GM12874 (cell line): ENCODE results near the gene L3MBTL1.

Experiments
- TF ChIP-seq, protein P1 (sequence below): IDR thresholded peaks from 2 replicates; pipeline ENCODE4 v1.5.1; 2011; ENCODE audit warnings: low read depth, mild to moderate bottlenecking, control low read depth, low read length, moderate library complexity; ENCODE audit not compliant: insufficient read depth

L3MBTL1 gene

DNA sequence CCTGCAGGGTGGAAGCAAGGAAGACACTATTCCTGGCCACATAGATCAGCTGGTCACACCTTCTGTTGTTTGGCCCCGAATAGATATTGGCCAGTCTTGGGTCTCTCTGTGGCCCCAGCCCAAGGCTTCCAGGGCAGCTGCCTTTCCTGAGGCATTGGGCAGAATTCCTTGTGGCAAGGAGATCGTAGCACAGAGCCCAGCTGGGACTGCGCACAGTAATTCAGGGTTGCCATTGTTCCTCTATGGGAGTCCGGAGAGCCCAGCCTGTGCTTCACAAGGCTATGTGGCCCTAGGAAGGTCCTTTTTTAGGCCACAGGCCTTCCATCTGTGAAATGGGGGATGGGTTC, 58.2 kb downstream of the L3MBTL1 start:
- TF ChIP-seq, protein P1, sequence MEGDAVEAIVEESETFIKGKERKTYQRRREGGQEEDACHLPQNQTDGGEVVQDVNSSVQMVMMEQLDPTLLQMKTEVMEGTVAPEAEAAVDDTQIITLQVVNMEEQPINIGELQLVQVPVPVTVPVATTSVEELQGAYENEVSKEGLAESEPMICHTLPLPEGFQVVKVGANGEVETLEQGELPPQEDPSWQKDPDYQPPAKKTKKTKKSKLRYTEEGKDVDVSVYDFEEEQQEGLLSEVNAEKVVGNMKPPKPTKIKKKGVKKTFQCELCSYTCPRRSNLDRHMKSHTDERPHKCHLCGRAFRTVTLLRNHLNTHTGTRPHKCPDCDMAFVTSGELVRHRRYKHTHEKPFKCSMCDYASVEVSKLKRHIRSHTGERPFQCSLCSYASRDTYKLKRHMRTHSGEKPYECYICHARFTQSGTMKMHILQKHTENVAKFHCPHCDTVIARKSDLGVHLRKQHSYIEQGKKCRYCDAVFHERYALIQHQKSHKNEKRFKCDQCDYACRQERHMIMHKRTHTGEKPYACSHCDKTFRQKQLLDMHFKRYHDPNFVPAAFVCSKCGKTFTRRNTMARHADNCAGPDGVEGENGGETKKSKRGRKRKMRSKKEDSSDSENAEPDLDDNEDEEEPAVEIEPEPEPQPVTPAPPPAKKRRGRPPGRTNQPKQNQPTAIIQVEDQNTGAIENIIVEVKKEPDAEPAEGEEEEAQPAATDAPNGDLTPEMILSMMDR = no peak

DNA sequence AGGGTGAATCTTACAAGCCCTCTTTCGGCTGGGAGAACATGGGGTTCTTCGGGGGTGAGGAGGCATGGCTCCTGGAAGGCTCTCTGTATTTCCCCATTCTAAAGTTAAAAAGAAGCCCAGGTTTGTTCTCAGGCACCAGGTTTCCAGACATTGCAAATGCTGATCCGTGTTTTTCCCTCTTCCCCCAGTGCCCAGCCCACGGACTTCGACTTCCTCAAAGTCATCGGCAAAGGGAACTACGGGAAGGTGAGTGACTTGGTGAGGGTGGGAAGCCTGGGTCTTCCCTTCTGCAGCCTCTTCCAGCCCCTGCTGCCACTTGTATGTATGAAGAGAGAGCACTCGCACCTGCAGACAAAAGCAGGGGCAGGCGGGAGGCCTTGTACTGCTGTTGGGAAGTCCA, 60.0 kb downstream of the L3MBTL1 start:
- TF ChIP-seq, protein P1 = no peak

DNA sequence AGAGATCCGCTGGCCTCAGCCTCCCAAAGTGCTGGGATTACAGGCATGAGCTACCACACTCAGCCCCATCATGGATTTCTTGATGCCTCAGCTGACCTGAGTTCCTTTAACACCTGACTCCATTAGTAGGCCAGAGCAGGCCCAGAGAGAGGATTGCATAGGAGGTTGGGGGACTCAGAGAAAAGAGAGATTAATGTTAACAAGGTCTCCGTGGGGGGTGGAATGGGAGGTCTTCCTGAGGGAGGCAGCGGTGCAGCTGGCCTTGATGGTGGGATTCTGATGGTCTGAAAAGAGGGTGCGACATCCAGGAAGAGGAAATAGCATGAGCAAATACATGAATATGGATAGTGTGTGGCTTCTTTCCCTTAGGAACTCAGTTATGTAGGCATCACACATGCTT, 61.2 kb downstream of the L3MBTL1 start:
- TF ChIP-seq, protein P1 = no peak

DNA sequence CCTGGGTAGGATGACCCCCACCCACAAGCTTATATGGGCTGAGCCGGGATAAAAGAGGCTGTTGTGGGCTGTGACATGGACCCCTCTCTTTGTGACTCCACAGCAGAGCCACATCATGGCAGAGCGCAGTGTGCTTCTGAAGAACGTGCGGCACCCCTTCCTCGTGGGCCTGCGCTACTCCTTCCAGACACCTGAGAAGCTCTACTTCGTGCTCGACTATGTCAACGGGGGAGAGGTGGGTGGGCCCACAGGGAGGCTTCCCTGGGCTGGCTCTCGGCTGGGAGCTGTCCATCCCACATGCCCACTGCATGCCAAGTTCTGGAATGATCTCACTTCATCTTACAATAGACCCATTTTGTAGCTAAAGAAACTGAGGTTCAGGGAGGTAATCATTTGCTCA, 61.8 kb downstream of the L3MBTL1 start:
- TF ChIP-seq, protein P1 = no peak

DNA sequence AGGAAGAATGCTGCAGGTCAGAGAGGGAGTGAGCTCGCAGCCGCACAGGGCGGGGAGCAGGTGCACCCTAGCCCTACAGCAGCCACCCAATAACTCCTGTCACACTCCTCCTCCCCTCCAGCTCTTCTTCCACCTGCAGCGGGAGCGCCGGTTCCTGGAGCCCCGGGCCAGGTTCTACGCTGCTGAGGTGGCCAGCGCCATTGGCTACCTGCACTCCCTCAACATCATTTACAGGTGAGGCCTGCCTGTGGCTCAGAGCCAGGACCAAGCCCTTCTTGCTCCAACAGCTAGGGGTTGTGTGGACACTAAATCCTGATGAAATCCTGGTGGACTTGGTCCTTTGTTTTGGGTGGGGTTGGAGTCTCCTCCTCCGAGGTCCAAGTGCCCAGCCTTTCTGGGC, 63.0 kb downstream of the L3MBTL1 start:
- TF ChIP-seq, protein P1 = no peak

DNA sequence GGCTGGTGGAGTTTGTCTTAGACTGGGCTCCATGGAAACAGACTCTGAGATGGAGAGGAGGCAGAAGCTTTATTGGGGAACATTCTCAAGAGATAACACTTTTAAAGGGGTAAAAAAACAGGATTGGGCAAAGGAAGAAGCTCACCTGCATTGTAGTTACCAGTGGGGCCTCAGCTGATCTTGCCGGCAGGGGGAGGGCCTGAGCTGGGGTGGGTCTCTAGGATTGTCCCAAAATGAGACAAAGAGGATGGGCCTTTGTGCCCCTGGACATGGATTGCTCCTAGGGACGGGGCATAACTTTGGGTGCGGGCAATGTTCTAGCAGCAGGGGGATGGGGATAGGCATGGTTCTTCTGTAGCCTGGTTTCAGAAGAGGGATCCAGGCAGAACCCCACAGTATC, 63.8 kb downstream of the L3MBTL1 start:
- TF ChIP-seq, protein P1 = 0 out of 2 replicates have a peak, but pooled peaks have one; percentile 8

DNA sequence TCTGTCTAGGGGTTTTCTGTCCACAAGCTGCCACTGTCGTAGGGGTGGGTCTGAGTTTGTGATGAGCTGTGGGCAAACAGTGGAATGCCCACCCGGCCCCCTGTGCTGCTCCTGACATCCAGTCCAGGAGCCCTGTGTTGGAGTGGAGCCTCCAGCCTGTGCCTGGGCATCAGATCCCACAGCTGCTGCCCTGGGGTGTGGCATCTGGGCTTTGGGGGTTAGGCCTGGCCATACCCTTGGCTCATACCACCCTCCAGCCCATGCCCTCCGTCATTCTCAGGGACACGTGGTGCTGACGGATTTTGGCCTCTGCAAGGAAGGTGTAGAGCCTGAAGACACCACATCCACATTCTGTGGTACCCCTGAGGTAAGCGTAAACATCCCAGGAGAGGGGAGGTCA, 64.3 kb downstream of the L3MBTL1 start:
- TF ChIP-seq, protein P1 = no peak

DNA sequence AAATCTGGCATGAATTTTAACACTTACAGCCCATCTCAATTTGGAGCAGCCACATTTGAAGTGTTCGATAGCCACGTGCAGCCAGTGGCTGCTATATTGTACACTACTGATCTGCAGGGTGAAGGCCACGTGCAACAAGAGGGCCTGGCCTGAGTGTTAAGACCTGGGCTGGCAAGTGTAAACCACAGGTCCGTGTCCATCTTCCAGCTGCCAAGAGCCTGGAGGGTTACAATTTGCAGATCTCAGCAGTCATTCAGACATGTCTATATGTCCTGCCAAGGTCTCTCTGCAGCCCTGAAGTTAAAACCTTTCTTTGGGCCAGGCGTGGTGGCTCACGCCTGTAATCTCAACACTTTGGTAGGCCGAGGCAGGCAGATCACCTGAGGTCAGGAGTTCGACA, 65.4 kb downstream of the L3MBTL1 start:
- TF ChIP-seq, protein P1 = no peak
